Skeletal muscle tissue (tissue), 4 donors: ENCODE results near the gene BAK1. TPM values are rescaled to one million over a fixed set of nuclear protein-coding genes. Genes with fewer than 3 reads are reported as not detected.
A peak's percentile ranks its signal among the peaks of the same experiment; 100 is the strongest.

ENCODE experiments used
- H3K27ac ChIP-seq: one replicate; pipeline ENCODE4 v1.7.0; 2013; ENCODE audit warnings: mild to moderate bottlenecking, low read depth, low read length, inconsistent platforms
- H3K27me3 ChIP-seq, 3 donors: one replicate each; pipeline ENCODE4 v1.7.0; 2013; ENCODE audit warnings: low read length in 3 of 3; ENCODE audit not compliant: control insufficient read depth in 3 of 3, insufficient read depth in 3 of 3
- H3K36me3 ChIP-seq, 3 donors: one replicate each; pipeline ENCODE4 v1.7.0; 2013; ENCODE audit warnings: low read length in 3 of 3; ENCODE audit not compliant: control insufficient read depth in 3 of 3, insufficient read depth in 3 of 3
- H3K4me1 ChIP-seq, 3 donors: one replicate each; pipeline ENCODE4 v1.7.0; 2013; ENCODE audit warnings: low read length in 3 of 3, mild to moderate bottlenecking in 3 of 3; ENCODE audit not compliant: control insufficient read depth in 3 of 3, insufficient read depth in 3 of 3
- H3K4me3 ChIP-seq, 3 donors: one replicate each; pipeline ENCODE4 v1.7.0; 2013; ENCODE audit warnings: low read length in 3 of 3
- H3K9ac ChIP-seq, 3 donors: one replicate each; pipeline ENCODE4 v1.7.0; 2013; ENCODE audit warnings: low read length in 3 of 3, mild to moderate bottlenecking in 3 of 3, moderate library complexity in 2 of 3, low read depth in 1 of 3
- H3K9me3 ChIP-seq, 3 donors: one replicate each; pipeline ENCODE4 v1.7.0; 2013; ENCODE audit warnings: low read length in 3 of 3; ENCODE audit not compliant: control insufficient read depth in 3 of 3
- total RNA-seq: library from RNA; depleted of rRNA; stranded (reverse); fragments of >200 nt; gene quantifications from one replicate; pipeline ENCODE4 v1.2.3, GENCODE V29; 2014
- donor health status: Osteomylitis.

Gene BAK1
- total RNA-seq, 1 donor from 2014 or later = 9.9 TPM

DNA sequence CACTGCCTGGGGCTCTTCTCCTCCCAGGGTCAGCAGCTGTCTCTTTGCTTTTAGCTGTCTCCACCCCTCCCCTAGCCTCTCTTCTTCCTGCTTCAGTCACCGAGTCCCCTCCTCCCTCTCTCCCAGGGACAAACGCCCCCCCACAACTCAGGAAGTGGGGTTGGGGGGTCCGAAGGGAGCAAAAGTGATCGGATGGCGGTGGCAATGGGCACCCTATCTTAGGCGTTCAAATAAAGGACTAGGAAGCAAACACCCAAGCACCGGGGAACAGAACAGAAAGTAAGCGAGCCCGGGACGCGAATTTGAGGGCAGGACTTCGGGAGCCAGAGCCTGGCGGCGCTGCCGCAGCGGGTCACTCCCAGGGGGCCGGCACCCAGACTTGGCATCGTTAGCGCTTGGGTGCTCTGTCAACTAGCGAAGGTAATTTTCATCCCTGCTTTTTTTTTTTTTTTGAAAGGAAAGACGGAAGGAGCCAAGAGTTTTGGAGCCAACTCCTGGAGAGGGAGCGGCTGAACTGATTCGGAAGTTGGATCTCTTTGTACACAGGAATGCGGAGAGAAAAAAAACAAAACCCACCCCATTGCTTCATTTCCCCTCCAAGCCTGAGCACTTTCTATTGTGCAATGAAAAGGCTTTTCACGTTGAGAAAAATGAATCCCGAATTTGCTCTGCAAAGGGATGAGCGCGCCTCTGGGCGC is 40.2 kb upstream of the BAK1 start:
- no peaks in the 10 kb centered on the region for H3K9me3 ChIP-seq
- peaks cover 18 to 21% (median 19%) of the 10 kb centered on the region in 3 donors for H3K4me1 ChIP-seq
- H3K27ac ChIP-seq = peak overlapping the region; percentile 36
- H3K4me3 ChIP-seq = peak overlapping the region; percentile 42 to 80 (median 75)
- peaks cover 0 to 9% (median 0%) of the 10 kb centered on the region in 3 donors for H3K27me3 ChIP-seq
- peak overlapping the region; percentile 34 to 80 (median 69) for H3K9ac ChIP-seq
- H3K36me3 ChIP-seq = no peaks in the 10 kb centered on the region

DNA sequence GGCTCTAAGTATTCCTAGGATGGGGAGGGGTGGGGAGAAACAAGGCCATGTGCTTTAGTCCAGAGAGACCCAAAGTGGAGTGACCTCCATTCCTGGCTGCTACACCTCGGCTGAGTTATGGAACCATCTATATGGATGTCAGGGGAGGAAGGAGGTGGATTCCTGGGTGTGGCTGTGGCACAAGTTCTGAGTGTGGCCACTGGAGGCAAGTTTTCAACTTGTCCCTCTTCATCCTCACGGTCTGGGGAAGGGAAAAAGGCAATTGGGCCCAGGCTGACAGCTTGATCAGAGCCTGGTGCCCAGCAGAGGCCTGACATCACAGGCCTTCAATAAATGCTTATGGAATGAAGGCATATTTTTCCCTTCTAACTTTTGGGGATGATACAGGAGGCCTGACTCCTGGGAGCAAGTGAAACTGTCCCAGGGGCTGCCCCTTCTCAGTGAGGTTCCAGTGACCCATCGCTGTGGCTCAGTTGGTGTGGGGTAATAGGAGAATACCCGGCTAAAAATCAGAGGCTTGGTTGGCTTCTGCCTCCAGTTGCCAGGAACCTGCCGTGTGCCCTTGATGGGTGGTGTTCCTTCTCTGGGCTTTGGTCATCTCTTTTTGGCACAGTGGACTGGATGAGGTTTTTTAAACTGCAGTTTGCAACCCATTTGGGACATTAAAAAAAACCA is 39.2 kb upstream of the BAK1 start:
- H3K4me3 ChIP-seq = no peak overlapping the region
- H3K27ac ChIP-seq = no peak overlapping the region
- H3K9ac ChIP-seq = peak overlapping the region in 1 of 3 donors; percentile 34
- H3K9me3 ChIP-seq = no peaks in the 10 kb centered on the region
- H3K36me3 ChIP-seq = no peaks in the 10 kb centered on the region
- peaks cover 18 to 21% (median 19%) of the 10 kb centered on the region in 3 donors for H3K4me1 ChIP-seq
- H3K27me3 ChIP-seq = peaks cover 0 to 9% (median 0%) of the 10 kb centered on the region in 3 donors

DNA sequence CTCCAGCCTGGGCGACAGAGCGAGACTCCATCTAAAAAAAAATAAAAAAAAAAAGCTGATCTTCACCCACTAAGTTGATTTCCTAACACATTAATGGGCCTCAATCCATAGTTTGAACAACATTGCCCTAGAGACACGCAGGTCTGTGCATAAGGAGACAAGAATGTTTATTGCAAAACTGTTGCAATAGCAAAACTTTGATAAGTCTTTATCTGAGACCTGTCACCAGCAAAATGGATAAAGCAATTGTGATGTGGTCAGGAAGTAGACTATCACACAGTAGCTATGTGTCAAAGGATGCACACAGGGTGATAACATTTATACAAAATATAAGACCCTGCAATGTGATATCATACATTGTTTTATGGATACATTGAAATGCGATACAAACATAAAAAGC is 36.8 kb upstream of the BAK1 start:
- Histone ChIP-seq H3K9ac (no peak overlapping the region), H3K27me3 (peaks cover 0 to 5% (median 0%) of the 10 kb centered on the region in 3 donors), H3K9me3 (no peaks in the 10 kb centered on the region), H3K4me1 (peaks cover 12 to 16% (median 14%) of the 10 kb centered on the region in 3 donors), H3K27ac (no peak overlapping the region), H3K4me3 (no peak overlapping the region), H3K36me3 (no peaks in the 10 kb centered on the region)

GRCh38 chr6:33616113-33616512 is 36.0 kb upstream of the BAK1 start:
- Histone ChIP-seq H3K27me3 (peaks cover 0 to 3% (median 0%) of the 10 kb centered on the region in 3 donors), H3K36me3 (no peaks in the 10 kb centered on the region), H3K9ac (no peak overlapping the region), H3K4me1 (peaks cover 8 to 12% (median 9%) of the 10 kb centered on the region in 3 donors), H3K27ac (no peak overlapping the region), H3K4me3 (no peak overlapping the region), H3K9me3 (no peaks in the 10 kb centered on the region)

DNA sequence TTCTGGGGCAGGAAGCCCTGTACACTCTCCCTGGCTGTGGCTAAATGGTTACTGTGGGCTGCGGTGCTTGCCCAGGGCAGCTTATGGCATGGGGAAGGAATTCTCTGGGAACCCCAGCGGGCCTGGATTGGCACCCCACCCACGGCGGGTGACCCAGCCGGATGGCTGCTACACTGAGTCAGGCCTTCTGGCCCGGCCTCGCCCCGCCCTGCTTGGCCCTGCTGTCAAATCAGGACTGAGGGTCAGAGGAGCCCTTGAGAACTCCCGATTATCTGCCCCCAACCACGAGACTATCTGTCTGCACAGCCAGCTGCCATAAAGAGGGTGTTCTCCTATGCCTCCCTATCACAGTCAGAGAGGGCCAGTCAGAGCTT is 33.7 kb upstream of the BAK1 start:
- no peak overlapping the region for H3K27ac ChIP-seq
- H3K9ac ChIP-seq = no peak overlapping the region
- H3K4me3 ChIP-seq = no peak overlapping the region

GRCh38 chr6:33613146-33613794 is 33.2 kb upstream of the BAK1 start:
- H3K27me3 ChIP-seq = no peaks in the 10 kb centered on the region
- H3K36me3 ChIP-seq = no peaks in the 10 kb centered on the region
- peaks cover 16 to 21% (median 17%) of the 10 kb centered on the region in 3 donors for H3K4me1 ChIP-seq
- H3K4me3 ChIP-seq = no peak overlapping the region
- H3K27ac ChIP-seq = no peak overlapping the region
- no peak overlapping the region for H3K9ac ChIP-seq
- no peaks in the 10 kb centered on the region for H3K9me3 ChIP-seq

More for the DNA sequence above, 33.7 kb upstream of the BAK1 start:
- Histone ChIP-seq H3K27me3 (no peaks in the 10 kb centered on the region), H3K9me3 (no peaks in the 10 kb centered on the region), H3K36me3 (no peaks in the 10 kb centered on the region), H3K4me1 (peaks cover 14 to 18% (median 15%) of the 10 kb centered on the region in 3 donors)

DNA sequence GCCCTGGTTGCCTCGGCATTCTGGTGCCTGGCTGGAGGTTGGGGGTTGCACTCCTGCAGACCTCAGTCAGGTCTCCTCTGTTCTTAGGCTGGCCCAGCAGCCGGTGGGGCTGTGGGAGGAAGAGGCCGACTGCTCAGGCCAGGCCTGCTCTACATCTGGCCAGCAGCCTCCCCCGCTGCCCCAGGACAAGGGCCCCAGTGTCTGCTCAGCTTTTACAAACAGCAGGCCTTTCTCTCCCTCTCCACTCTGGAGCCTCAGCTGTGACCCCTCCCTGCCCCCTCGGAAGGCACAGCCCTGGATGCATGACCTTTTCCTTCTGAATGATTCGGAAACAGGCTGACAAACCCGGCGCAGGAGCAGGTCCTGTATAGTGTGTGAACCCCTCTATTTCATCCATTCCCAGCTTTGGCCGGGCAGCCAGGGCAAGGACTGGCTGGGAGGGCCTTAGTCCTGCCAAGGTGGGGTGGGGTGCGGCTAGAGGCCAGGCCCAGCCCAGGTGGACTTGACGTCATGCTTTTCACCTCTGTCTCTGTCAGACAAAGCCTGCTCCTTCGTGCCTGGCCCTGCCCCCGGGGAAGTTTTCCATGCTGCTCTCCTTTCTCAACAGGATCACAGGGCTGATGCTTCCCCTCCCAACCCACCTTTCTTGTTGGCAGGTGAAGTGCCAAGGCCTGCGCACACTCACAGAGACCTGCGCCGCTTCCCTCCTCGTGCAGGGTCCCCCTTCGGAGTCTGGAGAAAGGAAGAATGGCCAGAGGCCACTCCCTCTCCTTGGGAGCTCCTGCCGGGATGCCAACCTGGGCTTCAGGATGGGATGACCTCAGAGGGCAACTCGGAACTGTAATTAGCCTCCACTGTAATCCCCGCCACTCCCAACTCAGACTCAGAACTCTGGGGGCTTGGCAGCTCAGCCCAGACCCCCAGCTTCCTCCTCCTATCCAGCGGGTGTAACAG is 31.0 kb upstream of the BAK1 start:
- Histone ChIP-seq H3K4me1 (peaks cover 16 to 28% (median 17%) of the 10 kb centered on the region in 3 donors), H3K36me3 (no peaks in the 10 kb centered on the region), H3K27ac (no peak overlapping the region), H3K27me3 (no peaks in the 10 kb centered on the region), H3K9ac (no peak overlapping the region), H3K4me3 (no peak overlapping the region), H3K9me3 (no peaks in the 10 kb centered on the region)

GRCh38 chr6:33610067-33610466 is 30.0 kb upstream of the BAK1 start:
- H3K4me3 ChIP-seq = no peak overlapping the region
- no peaks in the 10 kb centered on the region for H3K36me3 ChIP-seq
- H3K9me3 ChIP-seq = no peaks in the 10 kb centered on the region
- no peaks in the 10 kb centered on the region for H3K27me3 ChIP-seq
- peak overlapping the region; percentile 19 for H3K27ac ChIP-seq
- H3K4me1 ChIP-seq = peaks cover 16 to 28% (median 17%) of the 10 kb centered on the region in 3 donors
- H3K9ac ChIP-seq = peak overlapping the region in 1 of 3 donors; percentile 3

DNA sequence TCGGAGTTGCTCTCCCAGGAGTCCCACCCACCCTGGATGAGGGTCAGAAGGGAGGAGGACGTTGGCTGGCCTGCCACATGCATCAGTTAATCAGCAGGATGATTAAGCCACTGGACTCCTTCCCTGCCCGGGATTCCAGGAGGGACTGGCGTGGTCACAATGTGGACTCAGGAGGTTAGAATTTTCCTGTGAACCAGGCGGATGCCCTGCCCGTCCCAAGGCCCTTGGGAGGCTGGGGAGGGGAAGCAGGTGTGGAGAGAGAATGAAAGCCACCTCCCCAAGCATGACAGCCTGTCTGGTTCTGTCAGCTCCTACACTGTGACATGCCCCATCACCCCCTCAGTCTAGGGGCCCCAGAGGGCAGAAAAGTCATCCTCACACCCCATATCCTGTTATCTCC is 29.5 kb upstream of the BAK1 start:
- Histone ChIP-seq H3K9ac (no peak overlapping the region), H3K4me3 (no peak overlapping the region), H3K36me3 (no peaks in the 10 kb centered on the region)

More for the DNA sequence above, 29.5 kb upstream of the BAK1 start:
- Histone ChIP-seq H3K4me1 (peaks cover 16 to 28% (median 17%) of the 10 kb centered on the region in 3 donors), H3K27me3 (no peaks in the 10 kb centered on the region), H3K27ac (peak overlapping the region; percentile 19), H3K9me3 (no peaks in the 10 kb centered on the region)
